ENCODE data around the gene SMYD3. TPM values are rescaled to one million over a fixed set of nuclear protein-coding genes. Genes with fewer than 3 reads are reported as not detected.

SMYD3 gene
- total and polyA plus RNA-seq, 9 of the 15 experiments (the other 6 are each of a cell fraction or from before 2014, with no cell fraction given), result 128 to 440 (median 197) TPM

GRCh38 chr1:246139745-246140182 lies 367.3 kb downstream of the SMYD3 start (continued):
- no peak for TF ChIP-seq PRDM10 (IDR thresholded peaks at IDR 0.05; ENCODE audit: partially characterized antibody)
- no peak for TF ChIP-seq DLX4 (CRISPR knock-in tag; IDR thresholded peaks at IDR 0.05)
- no peak for TF ChIP-seq NELFE (IDR thresholded peaks at IDR 0.05; ENCODE audit: insufficient read depth, insufficient read length)
- TF ChIP-seq JUND (IDR thresholded peaks at IDR 0.05; ENCODE audit: borderline replicate concordance, low read depth, low read length), result peak; percentile 88; the same call in 1 of the 2 replicates
- TF ChIP-seq JUND (tag; IDR thresholded peaks at IDR 0.05; ENCODE audit: borderline replicate concordance, low read depth, low read length), result peak; percentile 85; the same call in 1 of the 3 replicates
- TF ChIP-seq SOX6 (IDR thresholded peaks at IDR 0.05), result peak; percentile 85
- peak; percentile 18; the same call in 1 of the 2 replicates for TF ChIP-seq MTA1 (IDR thresholded peaks at IDR 0.05; ENCODE audit: borderline replicate concordance)
- TF ChIP-seq ZFPM2 (CRISPR knock-in tag; IDR thresholded peaks at IDR 0.05), result no peak
- peak; percentile 47; the same call in 1 of the 2 replicates for TF ChIP-seq LEF1 (IDR thresholded peaks at IDR 0.05)
- TF ChIP-seq FOXJ3 (CRISPR knock-in tag; IDR thresholded peaks at IDR 0.05), result no peak
- no peak for TF ChIP-seq MLX (CRISPR knock-in tag; conservative IDR thresholded peaks at IDR 0.05)
- peak; percentile 96 for TF ChIP-seq MEIS2 (IDR thresholded peaks at IDR 0.05; ENCODE audit: partially characterized antibody)
- peak; percentile 93 for TF ChIP-seq JUN (IDR thresholded peaks at IDR 0.05; ENCODE audit: borderline replicate concordance, low read depth, low read length)
- TF ChIP-seq JUN (CRISPR knock-in tag; IDR thresholded peaks at IDR 0.05; ENCODE audit: borderline replicate concordance), result no peak
- TF ChIP-seq ZNF354B (CRISPR knock-in tag; IDR thresholded peaks at IDR 0.05), result no peak
- TF ChIP-seq MIER1 (IDR thresholded peaks at IDR 0.05; ENCODE audit: low read depth), result no peak
- TF ChIP-seq ZFP91 (CRISPR knock-in tag; IDR thresholded peaks at IDR 0.05), result no peak

All from K562 (cell line).